22Rv1 (cell line): ENCODE results near the gene SWI5.

Source experiments
- H3K27ac ChIP-seq: fragments of 450-650 bp; 2 replicates; pipeline ENCODE4 v1.5.1; 2017
- CTCF ChIP-seq: fragments of 450-650 bp; IDR thresholded peaks from 2 replicates; pipeline ENCODE4 v1.5.1; 2017; ENCODE audit warnings: mild to moderate bottlenecking
- ZFX ChIP-seq: fragments of 450-650 bp; IDR thresholded peaks from 2 replicates; pipeline ENCODE4 v1.6.1; 2017; ENCODE audit warnings: antibody characterized with exemption, borderline replicate concordance

The SWI5 gene

GRCh38 chr9:128337936-128338335, 61.9 kb downstream of the SWI5 start:
- TF ChIP-seq ZFX (no peak), CTCF (no peak)

More at GRCh38 chr9:128337936-128338335, 61.9 kb downstream of the SWI5 start:
- no peak overlapping the region for H3K27ac ChIP-seq
